ENCODE data around the gene CHD6. TPM values are rescaled to one million over a fixed set of nuclear protein-coding genes. Genes with fewer than 3 reads are reported as not detected.

The CHD6 gene
- total and polyA plus RNA-seq, 2 experiments from 2014 or later = 12.6 to 24.9 TPM

DNA sequence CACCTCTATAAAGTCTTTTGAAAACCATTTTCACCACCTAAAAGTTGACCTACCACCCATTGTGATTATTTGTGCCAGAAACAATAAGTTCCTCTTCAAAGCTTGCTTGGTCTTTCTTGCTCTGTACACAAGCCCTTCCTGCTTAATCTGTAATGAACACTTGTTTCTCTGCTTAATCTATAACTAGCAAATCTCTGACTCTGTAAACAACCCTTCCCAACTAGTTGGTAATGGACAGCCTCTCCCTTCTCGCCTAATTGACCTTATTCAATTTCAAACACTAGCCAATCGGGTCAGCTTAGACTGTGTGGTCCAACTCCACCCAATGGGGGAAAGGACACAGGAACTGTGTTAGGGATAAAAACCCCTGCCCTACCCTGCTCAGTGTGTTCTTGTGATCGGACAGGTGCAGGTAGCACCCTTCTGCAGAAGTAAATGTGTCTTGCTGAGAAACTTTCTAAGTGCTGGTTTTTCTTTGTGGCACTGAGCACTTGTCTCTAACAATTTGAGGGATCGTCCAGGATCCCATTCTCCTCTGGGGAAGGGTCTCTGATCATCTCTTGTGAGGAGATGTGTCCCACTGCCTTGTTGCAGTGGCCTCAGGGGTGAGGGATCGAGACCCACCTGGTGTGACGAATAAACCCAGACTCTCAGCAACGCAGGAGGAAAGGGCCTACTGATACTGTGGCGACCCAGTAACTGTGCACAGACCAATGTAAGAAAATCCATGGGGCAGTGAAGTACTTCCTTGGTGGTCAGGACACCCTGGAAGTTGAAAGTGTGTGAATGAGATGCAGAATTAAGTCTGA is 23.5 kb downstream of the CHD6 start:
- in situ Hi-C loops (cut with MboI) = no loop called here
- H2AFZ ChIP-seq = no peak overlapping the region
- H3K4me3 ChIP-seq = no peak overlapping the region
- H3K36me3 ChIP-seq (ENCODE audit: low read depth) = no peaks in the 10 kb centered on the region
- no peak overlapping the region for H3K27ac ChIP-seq
- DNase-seq = no peak
- H3K9me3 ChIP-seq (ENCODE audit: low read depth) = no peaks in the 10 kb centered on the region
- no peaks in the 10 kb centered on the region for H3K27me3 ChIP-seq (replicated peaks; ENCODE audit: insufficient read depth)
- TF ChIP-seq EZH2phosphoT487 (IDR thresholded peaks at IDR 0.05; ENCODE audit: insufficient read depth, low read depth) (no peak), EZH2 (IDR thresholded peaks at IDR 0.05; ENCODE audit: insufficient read depth, poor library complexity, severe bottlenecking) (no peak)
- no peak overlapping the region for H3K9ac ChIP-seq
- H4K20me1 ChIP-seq (ENCODE audit: insufficient read depth) = peaks cover 6% of the 10 kb centered on the region; the same call in 1 of the 2 replicates
- H3F3A ChIP-seq (ENCODE audit: insufficient read depth) = no peaks in the 10 kb centered on the region
- 74 to 80% methylated on average over 8 of the region's 8 CpGs for WGBS, 2 experiments (ENCODE audit: low coverage in 1 of 2, low lambda C conversion rate in 2 of 2, missing lambda C conversion rate in 2 of 2)
- H3K4me2 ChIP-seq (ENCODE audit: unreplicated experiment) = no peak overlapping the region
- no peaks in the 10 kb centered on the region for H3K9me2 ChIP-seq (ENCODE audit: insufficient read depth)
- no peaks in the 10 kb centered on the region for H3K4me1 ChIP-seq (ENCODE audit: insufficient read depth)
- H3K79me2 ChIP-seq (ENCODE audit: insufficient read depth) = peaks cover 99% of the 10 kb centered on the region

DNA sequence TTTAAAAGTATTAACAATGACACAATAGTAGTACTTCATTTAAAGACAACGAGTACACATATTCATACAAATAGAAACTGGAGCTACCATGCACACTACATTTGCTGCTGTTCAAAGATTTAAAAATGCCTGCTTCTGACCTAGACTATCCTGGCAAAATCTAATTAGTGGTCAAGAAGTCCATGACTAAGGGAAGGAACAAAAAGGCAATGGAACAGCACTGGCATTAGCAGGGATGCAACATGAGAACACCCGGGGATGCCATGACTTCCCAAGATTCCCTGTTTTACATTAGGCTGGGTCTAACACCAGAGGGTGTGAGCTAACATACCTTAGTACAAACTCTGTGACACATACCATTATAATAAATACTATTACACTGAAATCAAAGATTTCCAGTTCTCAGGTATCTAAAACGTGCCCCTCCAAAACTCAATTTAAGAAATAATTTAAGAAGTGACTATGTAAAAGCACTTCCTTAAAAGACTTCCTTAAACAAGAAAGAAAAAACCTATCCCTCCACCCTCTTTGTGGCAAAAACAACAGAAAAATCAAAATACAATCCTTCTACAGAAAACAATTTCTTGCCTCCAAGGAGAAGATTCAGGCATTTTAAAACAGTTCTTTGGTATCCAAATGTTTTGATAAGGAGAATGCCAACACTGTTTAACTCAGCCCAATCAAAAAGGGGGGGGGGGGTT is 25.5 kb downstream of the CHD6 start:
- Histone ChIP-seq H3K4me2 (ENCODE audit: unreplicated experiment) (no peak overlapping the region), H3K27ac (no peak overlapping the region), H3K27me3 (replicated peaks; ENCODE audit: insufficient read depth) (no peaks in the 10 kb centered on the region), H3K4me1 (ENCODE audit: insufficient read depth) (peaks cover 8% of the 10 kb centered on the region), H3K9me2 (ENCODE audit: insufficient read depth) (no peaks in the 10 kb centered on the region), H3K9me3 (ENCODE audit: low read depth) (no peaks in the 10 kb centered on the region), H3F3A (ENCODE audit: insufficient read depth) (peaks cover 6% of the 10 kb centered on the region), H3K36me3 (ENCODE audit: low read depth) (no peaks in the 10 kb centered on the region), H3K79me2 (ENCODE audit: insufficient read depth) (peaks cover 99% of the 10 kb centered on the region), H2AFZ (no peak overlapping the region), H3K9ac (no peak overlapping the region), H4K20me1 (ENCODE audit: insufficient read depth) (peaks cover 13% of the 10 kb centered on the region; the same call in 1 of the 2 replicates), H3K4me3 (no peak overlapping the region)
- in situ Hi-C loops (cut with MboI) = no loop called here
- TF ChIP-seq EZH2 (IDR thresholded peaks at IDR 0.05; ENCODE audit: insufficient read depth, poor library complexity, severe bottlenecking) (no peak), EZH2phosphoT487 (IDR thresholded peaks at IDR 0.05; ENCODE audit: insufficient read depth, low read depth) (no peak)
- WGBS, 2 experiments (ENCODE audit: low coverage in 1 of 2, low lambda C conversion rate in 2 of 2, missing lambda C conversion rate in 2 of 2) = 62 to 73% methylated on average over 3 of the region's 3 CpGs
- peak; percentile 5 for DNase-seq

DNA sequence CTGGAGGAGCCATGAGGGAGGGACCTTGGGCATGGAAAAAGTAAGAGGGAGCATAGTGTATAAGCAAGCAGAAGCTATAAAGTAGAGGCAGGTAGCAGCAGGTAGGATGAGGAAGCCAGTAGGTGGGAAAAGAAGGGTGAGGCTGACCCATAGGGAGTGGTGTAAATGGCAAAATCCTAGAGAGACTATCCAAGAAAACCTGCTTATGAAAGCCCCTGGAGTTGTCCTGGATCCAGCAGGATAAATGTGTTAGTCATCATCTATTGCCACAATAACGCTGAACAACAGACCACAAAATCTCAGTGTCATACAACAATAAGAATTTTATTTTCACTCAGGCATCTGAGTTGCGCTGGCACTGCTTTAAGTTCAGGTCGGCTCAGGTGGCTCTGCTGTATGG is 30.2 kb downstream of the CHD6 start:
- Histone ChIP-seq H3K27me3 (replicated peaks; ENCODE audit: insufficient read depth) (no peaks in the 10 kb centered on the region), H3K4me2 (ENCODE audit: unreplicated experiment) (no peak overlapping the region), H3F3A (ENCODE audit: insufficient read depth) (peaks cover 22% of the 10 kb centered on the region), H3K9ac (no peak overlapping the region), H2AFZ (no peak overlapping the region), H3K27ac (no peak overlapping the region), H3K36me3 (ENCODE audit: low read depth) (no peaks in the 10 kb centered on the region), H3K4me1 (ENCODE audit: insufficient read depth) (peaks cover 17% of the 10 kb centered on the region), H3K79me2 (ENCODE audit: insufficient read depth) (peaks cover 98% of the 10 kb centered on the region), H3K9me3 (ENCODE audit: low read depth) (no peaks in the 10 kb centered on the region), H4K20me1 (ENCODE audit: insufficient read depth) (peaks cover 29% of the 10 kb centered on the region; the same call in 1 of the 2 replicates), H3K9me2 (ENCODE audit: insufficient read depth) (no peaks in the 10 kb centered on the region), H3K4me3 (no peak overlapping the region)
- WGBS, 2 experiments (ENCODE audit: low coverage in 1 of 2, low lambda C conversion rate in 2 of 2, missing lambda C conversion rate in 2 of 2) = 62 to 63% methylated on average over 3 of the region's 3 CpGs
- TF ChIP-seq EZH2phosphoT487 (IDR thresholded peaks at IDR 0.05; ENCODE audit: insufficient read depth, low read depth) (no peak), EZH2 (IDR thresholded peaks at IDR 0.05; ENCODE audit: insufficient read depth, poor library complexity, severe bottlenecking) (no peak)
- DNase-seq = peak; percentile 83
- in situ Hi-C loops (cut with MboI) = no loop called here

DNA sequence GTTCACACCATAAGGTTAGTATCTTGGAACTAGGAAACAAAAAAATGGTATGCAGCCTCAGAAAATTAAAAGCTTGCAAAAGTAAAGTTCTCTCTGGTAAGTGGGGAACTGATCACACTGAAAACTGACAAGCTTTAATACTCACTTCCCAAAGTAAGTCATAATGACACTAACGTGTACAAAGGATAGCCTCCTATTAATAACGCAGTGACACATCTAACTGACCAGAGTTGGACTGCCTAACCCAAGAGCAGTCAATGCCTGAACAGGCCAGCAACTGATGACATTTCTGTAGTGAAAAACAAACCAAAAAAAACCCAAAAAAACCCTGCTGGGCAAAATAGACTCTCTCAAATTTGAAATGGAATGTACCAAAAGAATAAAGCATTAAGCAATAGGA is 30.7 kb downstream of the CHD6 start:
- DNase-seq = peak; percentile 27
- Histone ChIP-seq H3K4me1 (ENCODE audit: insufficient read depth) (peaks cover 17% of the 10 kb centered on the region), H3K27ac (no peak overlapping the region), H3F3A (ENCODE audit: insufficient read depth) (peaks cover 22% of the 10 kb centered on the region), H3K36me3 (ENCODE audit: low read depth) (no peaks in the 10 kb centered on the region), H3K27me3 (replicated peaks; ENCODE audit: insufficient read depth) (no peaks in the 10 kb centered on the region), H3K4me3 (no peak overlapping the region), H3K4me2 (ENCODE audit: unreplicated experiment) (no peak overlapping the region), H2AFZ (no peak overlapping the region), H3K9me2 (ENCODE audit: insufficient read depth) (no peaks in the 10 kb centered on the region), H3K79me2 (ENCODE audit: insufficient read depth) (peaks cover 98% of the 10 kb centered on the region), H3K9ac (no peak overlapping the region), H3K9me3 (ENCODE audit: low read depth) (no peaks in the 10 kb centered on the region), H4K20me1 (ENCODE audit: insufficient read depth) (peaks cover 33% of the 10 kb centered on the region; the same call in 1 of the 2 replicates)
- no peak for TF ChIP-seq EZH2phosphoT487 (IDR thresholded peaks at IDR 0.05; ENCODE audit: insufficient read depth, low read depth)
- no peak for TF ChIP-seq EZH2 (IDR thresholded peaks at IDR 0.05; ENCODE audit: insufficient read depth, poor library complexity, severe bottlenecking)
- in situ Hi-C loops (cut with MboI) = no loop called here
- 67 to 72% methylated on average over 2 of the region's 2 CpGs for WGBS, 2 experiments (ENCODE audit: low coverage in 1 of 2, low lambda C conversion rate in 2 of 2, missing lambda C conversion rate in 2 of 2)
